Lung (tissue), 12 donors: Measurements from ENCODE around the gene USP33. TPM values are rescaled to one million over a fixed set of nuclear protein-coding genes. Genes with fewer than 3 reads are reported as not detected.
"Not testable (repeated sequence)": the region's sequence is repeated elsewhere in the genome, so short reads cannot be mapped to it uniquely, and the experiment has no call there.

Experiments used
- ATAC-seq: fragments of 200-7000 bp; cut with Tn5 transposase; one replicate; pipeline ENCODE4 v1.9.1; 2020; ENCODE audit warnings: moderate number of reproducible peaks; ENCODE audit not compliant: insufficient read depth, low FRiP score
- DNase-seq, 3 donors: peaks; one replicate each; pipeline ENCODE4 v3.0.0-alpha.2; 2013 to 2017
- H3K27ac ChIP-seq, 2 donors: one replicate each; pipeline ENCODE4 v1.5.1; 2013; ENCODE audit warnings: mild to moderate bottlenecking in 2 of 2, moderate library complexity in 2 of 2, control low read depth in 1 of 2, inconsistent platforms in 1 of 2, low read depth in 1 of 2, low read length in 1 of 2
- H3K27me3 ChIP-seq, 3 donors: one replicate each; pipeline ENCODE4 v1.5.1; 2013; ENCODE audit warnings: low read length in 2 of 3; ENCODE audit not compliant: control insufficient read depth in 3 of 3, insufficient read depth in 3 of 3
- H3K36me3 ChIP-seq, 4 donors: one replicate each; pipeline ENCODE4 v1.5.1; 2013; ENCODE audit warnings: low read length in 4 of 4, mild to moderate bottlenecking in 1 of 4, moderate library complexity in 1 of 4; ENCODE audit not compliant: control insufficient read depth in 4 of 4, insufficient read depth in 4 of 4
- H3K4me1 ChIP-seq, 5 donors: one replicate each; pipeline ENCODE4 v1.5.1; 2013; ENCODE audit warnings: low read length in 5 of 5, mild to moderate bottlenecking in 2 of 5, moderate library complexity in 1 of 5; ENCODE audit not compliant: control insufficient read depth in 5 of 5, insufficient read depth in 5 of 5
- H3K4me3 ChIP-seq: one replicate; pipeline ENCODE4 v1.5.1; 2013; ENCODE audit warnings: mild to moderate bottlenecking, control low read depth, moderate library complexity
- H3K9ac ChIP-seq, 2 donors: one replicate each; pipeline ENCODE4 v1.5.1; 2013; ENCODE audit warnings: low read length in 2 of 2, control low read depth in 1 of 2; ENCODE audit not compliant: insufficient read depth in 1 of 2
- H3K9me3 ChIP-seq, 4 donors: one replicate each; pipeline ENCODE4 v1.5.1; 2013; ENCODE audit warnings: low read length in 3 of 4, mild to moderate bottlenecking in 1 of 4, moderate library complexity in 1 of 4; ENCODE audit not compliant: control insufficient read depth in 4 of 4, insufficient read depth in 3 of 4
- CTCF ChIP-seq: IDR thresholded peaks from 2 replicates; pipeline ENCODE4 v1.5.1; 2012; ENCODE audit warnings: mild to moderate bottlenecking; ENCODE audit errors: control extremely low read depth, extremely low read depth
- WGBS, 2 donors: extraction: QIAGEN DNeasy Blood & Tissue Kit; methylation state at CpG; one replicate each; pipeline ENCODE4 v1.1.7; 2013; 5-methylcytosine and 5-hydroxymethylcytosine counted together
- polyA plus RNA-seq, 2 donors: library from polyadenylated mRNA; stranded (reverse); fragments of 200-250 nt; gene quantifications; one replicate each; pipeline ENCODE4 v1.2.1, GENCODE V29; 2013
- total RNA-seq, 2 donors: library from RNA; depleted of rRNA in 1 of 2; stranded (reverse); fragments of >200 nt in 1 of 2; gene quantifications; one replicate each; pipeline ENCODE4 v1.2.1, GENCODE V29; 2014 to 2021
- donor health status: control.
- donor health status: control.
- donor health status: Bipolar disorder and iron deficiency.
- donor health status: healthy.
- donor health status: DM: yes; HTN: yes; CAD: no.

Gene USP33
- total and polyA plus RNA-seq, 4 donors = 21.9 to 171 (median 40.6) TPM

DNA sequence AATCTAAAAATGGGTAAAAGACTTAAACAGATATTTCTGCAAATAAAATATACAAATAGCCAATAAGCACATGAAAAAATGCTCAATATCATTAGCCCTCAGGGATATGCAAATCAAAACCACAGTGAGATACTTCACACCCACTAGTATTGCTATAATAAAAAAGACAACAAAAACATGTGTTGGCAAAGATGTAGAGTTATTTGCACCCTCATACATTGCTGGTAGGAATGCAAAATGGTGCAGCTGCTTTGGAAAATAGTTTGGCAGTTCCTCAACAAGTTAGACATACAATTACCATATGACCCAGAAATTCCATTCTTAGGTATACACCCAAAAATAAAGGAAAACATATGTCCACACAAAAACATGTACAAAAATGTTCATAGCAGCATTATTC lies 107.4 kb downstream of the USP33 start:
- Histone ChIP-seq H3K4me1 (no peaks in the 10 kb centered on the region), H3K9me3 (peaks cover 0 to 12% (median 1%) of the 10 kb centered on the region in 4 donors), H3K27ac (no peak overlapping the region), H3K27me3 (no peaks in the 10 kb centered on the region), H3K4me3 (no peak overlapping the region), H3K9ac (no peak overlapping the region), H3K36me3 (peaks cover 2 to 6% (median 3%) of the 10 kb centered on the region in 4 donors)
- TF ChIP-seq CTCF = no peak
- no peak for DNase-seq
- no peak for ATAC-seq

DNA sequence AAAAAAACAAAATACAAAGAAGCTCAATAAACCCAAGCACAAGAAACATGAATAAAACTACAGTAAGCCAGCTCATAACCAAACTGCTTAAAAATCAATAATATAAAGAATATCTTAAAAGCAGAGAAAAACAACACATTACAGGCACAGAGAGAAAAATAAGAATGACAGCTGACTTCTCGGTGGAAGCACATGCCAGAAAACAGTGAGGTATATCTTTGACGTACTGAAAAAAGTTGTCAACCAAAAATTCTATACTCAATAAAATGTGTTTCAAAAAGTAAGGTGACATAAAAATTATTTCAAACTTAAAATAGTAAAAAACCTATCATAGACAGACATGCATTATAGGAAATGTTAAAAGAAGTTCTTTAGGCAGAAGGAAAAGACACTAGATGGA lies 110.5 kb downstream of the USP33 start:
- H3K27me3 ChIP-seq = no peaks in the 10 kb centered on the region
- DNase-seq = no peak
- TF ChIP-seq CTCF = no peak
- no peaks in the 10 kb centered on the region for H3K4me1 ChIP-seq
- H3K36me3 ChIP-seq = peaks cover 6 to 14% (median 7%) of the 10 kb centered on the region in 4 donors
- peaks cover 0 to 12% (median 1%) of the 10 kb centered on the region in 4 donors for H3K9me3 ChIP-seq
- no peak overlapping the region for H3K9ac ChIP-seq
- ATAC-seq = no peak
- 99 to 100% methylated on average over 2 of the region's 2 CpGs for WGBS, 2 donors
- no peak overlapping the region for H3K27ac ChIP-seq
- H3K4me3 ChIP-seq = no peak overlapping the region

DNA sequence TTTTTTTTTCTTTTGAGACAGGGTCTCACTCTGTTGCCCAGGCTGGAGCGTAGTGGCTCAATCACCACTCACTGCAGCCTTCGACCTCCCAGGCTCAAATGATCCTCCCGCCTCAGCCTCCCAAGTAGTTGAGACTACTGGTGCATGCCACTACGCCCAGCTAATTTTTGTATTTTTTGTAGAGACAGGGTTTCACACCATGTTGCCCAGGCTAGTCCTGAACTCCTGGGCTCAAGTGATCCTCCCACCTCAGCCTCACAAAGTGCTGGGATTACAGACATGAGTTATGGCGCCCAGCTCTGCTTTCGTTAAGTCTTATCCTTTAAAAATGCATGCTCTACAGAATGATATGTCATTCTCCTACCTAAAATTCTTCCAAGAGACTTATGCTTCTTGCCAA lies 113.4 kb downstream of the USP33 start:
- ATAC-seq, DNase-seq, H3K27ac ChIP-seq, H3K4me3 ChIP-seq, H3K9ac ChIP-seq, H3K27me3 ChIP-seq, H3K4me1 ChIP-seq: not testable (repeated sequence)
- H3K9me3 ChIP-seq = peaks cover 0 to 12% (median 1%) of the 10 kb centered on the region in 4 donors
- peaks cover 6 to 14% (median 7%) of the 10 kb centered on the region in 4 donors for H3K36me3 ChIP-seq
- 98% methylated on average over 6 of the region's 6 CpGs for WGBS, 2 donors

Other genes starting within 250 kb of the USP33 start
- gene ZZZ3, start 77.2 kb downstream of the USP33 start, total RNA-seq = 100 to 1,000 TPM in 1 of 2 donors, 10 to 100 TPM in 1; 34.7 to 133 TPM
- gene ZZZ3, start 77.2 kb downstream of the USP33 start, polyA plus RNA-seq = 10 to 100 TPM in 1 of 2 donors, 1 to 10 TPM in 1; 9.9 to 11.1 TPM
- gene MIGA1, start 19.8 kb upstream of the USP33 start, total RNA-seq = 10 to 100 TPM; 12.5 to 28.2 TPM
- gene MIGA1, start 19.8 kb upstream of the USP33 start, polyA plus RNA-seq = 1 to 10 TPM; 2.7 to 4.6 TPM
- 10 to 100 TPM; 10.8 to 14.2 TPM for gene NEXN, start 128.8 kb upstream of the USP33 start, total RNA-seq
- 10 to 100 TPM in 1 of 2 donors, 1 to 10 TPM in 1; 7.6 to 20.9 TPM for gene NEXN, start 128.8 kb upstream of the USP33 start, polyA plus RNA-seq
- 100 to 1,000 TPM in 1 of 2 donors, 10 to 100 TPM in 1; 88.6 to 324 TPM for gene FUBP1, start 219.2 kb upstream of the USP33 start, total RNA-seq
- gene FUBP1, start 219.2 kb upstream of the USP33 start, polyA plus RNA-seq = 10 to 100 TPM; 39.1 to 52.5 TPM
- 10 to 100 TPM; 30.5 to 88.7 TPM for gene DNAJB4, start 245.1 kb upstream of the USP33 start, total RNA-seq
- 10 to 100 TPM in 1 of 2 donors, 1 to 10 TPM in 1; 8.3 to 11.7 TPM for gene DNAJB4, start 245.1 kb upstream of the USP33 start, polyA plus RNA-seq